Urinary bladder (tissue), 4 donors: ENCODE results near the gene NBEAL2. TPM values are rescaled to one million over a fixed set of nuclear protein-coding genes. Genes with fewer than 3 reads are reported as not detected.

Experiments
- DNase-seq: peaks from one replicate; pipeline ENCODE4 v3.0.0-alpha.2; 2015; ENCODE audit errors: extremely low spot score
- H3K27ac ChIP-seq: one replicate; pipeline ENCODE4 v1.5.1; 2013; ENCODE audit warnings: low read depth, mild to moderate bottlenecking, moderate library complexity
- H3K36me3 ChIP-seq: one replicate; pipeline ENCODE4 v1.6.1; 2013; ENCODE audit warnings: mild to moderate bottlenecking, moderate library complexity; ENCODE audit not compliant: insufficient read depth
- H3K4me1 ChIP-seq: one replicate; pipeline ENCODE4 v1.6.1; 2013; ENCODE audit warnings: mild to moderate bottlenecking, moderate library complexity; ENCODE audit not compliant: insufficient read depth
- H3K4me3 ChIP-seq: one replicate; pipeline ENCODE4 v1.5.1; 2013; ENCODE audit warnings: low read depth, low read length
- WGBS: extraction: QIAGEN DNeasy Blood & Tissue Kit; methylation state at CpG from one replicate; pipeline ENCODE4 v1.1.7; 2013; 5-methylcytosine and 5-hydroxymethylcytosine counted together
- polyA plus RNA-seq: library from polyadenylated mRNA; stranded (reverse); fragments of 200-250 nt; gene quantifications from one replicate; pipeline ENCODE4 v1.2.3, GENCODE V29; 2013
- total RNA-seq: library from RNA; depleted of rRNA; stranded (reverse); fragments of >200 nt; gene quantifications from one replicate; pipeline ENCODE4 v1.2.3, GENCODE V29; 2014
- donor health status: healthy with polysubstance abuse.
- donor health status: healthy.

The NBEAL2 gene
- total RNA-seq (13.1 TPM), polyA plus RNA-seq (26.5 TPM)

- peaks cover 4% of the 10 kb centered on the region for H3K4me1 ChIP-seq
- H3K4me3 ChIP-seq, result peak within 1 kb of the TSS; percentile 81
- peak within 1 kb of the TSS; percentile 84 for H3K27ac ChIP-seq
- under 1% methylated on average over 73 of the region's 73 CpGs for WGBS
- H3K36me3 ChIP-seq, result no peaks in the 10 kb centered on the region
- no peak for DNase-seq
Observed at GRCh38 chr3:46978985-46979944, at the start of gene NBEAL2. Gene NBEAL2, plus strand, starts transcription at chr3:46979666. Its CDS starts 196 bp downstream, at chr3:46979862.

- no peak overlapping the region for H3K4me3 ChIP-seq
- no peaks in the 10 kb centered on the region for H3K4me1 ChIP-seq
- H3K27ac ChIP-seq, result peak overlapping the region; percentile 16
- no peaks in the 10 kb centered on the region for H3K36me3 ChIP-seq
- 61% methylated on average over 9 of the region's 9 CpGs for WGBS
- no peak for DNase-seq
Observed at GRCh38 chr3:46930166-46930944, 49.1 kb upstream of the NBEAL2 start.

GRCh38 chr3:46930945-46931403, 48.5 kb upstream of the NBEAL2 start:
- H3K27ac ChIP-seq, result no peak overlapping the region
- no peaks in the 10 kb centered on the region for H3K4me1 ChIP-seq
- no peak for DNase-seq
- H3K36me3 ChIP-seq, result no peaks in the 10 kb centered on the region
- no peak overlapping the region for H3K4me3 ChIP-seq
- WGBS, result 59% methylated on average over 3 of the region's 3 CpGs

GRCh38 chr3:46931631-46932331, 47.7 kb upstream of the NBEAL2 start:
- Histone ChIP-seq H3K27ac (no peak overlapping the region), H3K4me1 (no peaks in the 10 kb centered on the region), H3K4me3 (no peak overlapping the region), H3K36me3 (no peaks in the 10 kb centered on the region)
- DNase-seq, result no peak
- WGBS, result 24% methylated on average over 6 of the region's 6 CpGs

GRCh38 chr3:46932455-46933225, 46.8 kb upstream of the NBEAL2 start:
- Histone ChIP-seq H3K4me1 (no peaks in the 10 kb centered on the region), H3K4me3 (no peak overlapping the region), H3K36me3 (no peaks in the 10 kb centered on the region), H3K27ac (no peak overlapping the region)
- WGBS, result 68% methylated on average over 7 of the region's 7 CpGs
- no peak for DNase-seq

GRCh38 chr3:46933261-46933660, 46.2 kb upstream of the NBEAL2 start:
- Histone ChIP-seq H3K4me3 (no peak overlapping the region), H3K36me3 (no peaks in the 10 kb centered on the region), H3K27ac (no peak overlapping the region), H3K4me1 (no peaks in the 10 kb centered on the region)
- no peak for DNase-seq
- WGBS, result 71% methylated on average over 6 of the region's 6 CpGs

GRCh38 chr3:46934072-46934471, 45.4 kb upstream of the NBEAL2 start:
- no peaks in the 10 kb centered on the region for H3K36me3 ChIP-seq
- H3K4me1 ChIP-seq, result no peaks in the 10 kb centered on the region
- DNase-seq, result no peak
- WGBS, result 32% methylated on average over 2 of the region's 2 CpGs
- no peak overlapping the region for H3K4me3 ChIP-seq
- H3K27ac ChIP-seq, result no peak overlapping the region

- H3K4me1 ChIP-seq, result no peaks in the 10 kb centered on the region
- DNase-seq, result no peak
- no peak overlapping the region for H3K4me3 ChIP-seq
- WGBS, result 74% methylated on average over 8 of the region's 8 CpGs
- peak overlapping the region; percentile 6 for H3K27ac ChIP-seq
- no peaks in the 10 kb centered on the region for H3K36me3 ChIP-seq
Observed at GRCh38 chr3:46934498-46935167, 44.8 kb upstream of the NBEAL2 start.

GRCh38 chr3:46935168-46935858, 44.2 kb upstream of the NBEAL2 start:
- no peaks in the 10 kb centered on the region for H3K36me3 ChIP-seq
- no peak overlapping the region for H3K4me3 ChIP-seq
- no peak for DNase-seq
- no peaks in the 10 kb centered on the region for H3K4me1 ChIP-seq
- H3K27ac ChIP-seq, result peak overlapping the region; percentile 6
- WGBS, result 55% methylated on average over 7 of the region's 7 CpGs

GRCh38 chr3:46935989-46936558, 43.4 kb upstream of the NBEAL2 start:
- WGBS, result 84% methylated on average over 7 of the region's 7 CpGs
- H3K27ac ChIP-seq, result no peak overlapping the region
- no peaks in the 10 kb centered on the region for H3K4me1 ChIP-seq
- no peak overlapping the region for H3K4me3 ChIP-seq
- H3K36me3 ChIP-seq, result no peaks in the 10 kb centered on the region
- DNase-seq, result no peak

GRCh38 chr3:46936733-46937250, 42.7 kb upstream of the NBEAL2 start:
- no peaks in the 10 kb centered on the region for H3K4me1 ChIP-seq
- WGBS, result 90% methylated on average over 5 of the region's 5 CpGs
- DNase-seq, result no peak

More at GRCh38 chr3:46936733-46937250, 42.7 kb upstream of the NBEAL2 start:
- no peak overlapping the region for H3K4me3 ChIP-seq
- no peaks in the 10 kb centered on the region for H3K36me3 ChIP-seq
- H3K27ac ChIP-seq, result no peak overlapping the region
